Fibroblast of skin of left biceps (primary cell): Measurements from ENCODE around the gene WSCD2.

Source experiments
- DNase-seq, 2 experiments: peaks; one replicate each; pipeline ENCODE4 v3.0.0-alpha.2; 2013; ENCODE audit warnings: low read depth in 2 of 2

WSCD2 gene

DNA sequence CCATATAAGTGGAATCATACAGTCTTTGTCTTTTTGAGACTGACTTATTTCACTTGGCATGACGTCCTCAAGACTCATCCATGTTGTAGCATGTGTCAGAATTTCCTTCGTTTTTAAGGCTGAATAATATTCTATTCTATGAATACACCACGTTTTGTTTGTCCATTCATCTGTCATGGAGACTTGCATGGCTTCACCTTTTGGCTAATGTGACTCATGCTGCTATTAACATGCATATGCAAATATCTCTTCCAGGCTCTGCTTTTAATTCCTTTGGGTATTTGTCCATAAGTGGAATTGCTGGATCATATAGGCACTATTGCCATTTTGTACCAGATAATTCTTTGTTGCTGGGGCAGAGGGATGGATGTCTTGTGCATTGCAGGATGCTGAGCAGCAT, 19.6 kb upstream of the WSCD2 start:
- no peak for DNase-seq

DNA sequence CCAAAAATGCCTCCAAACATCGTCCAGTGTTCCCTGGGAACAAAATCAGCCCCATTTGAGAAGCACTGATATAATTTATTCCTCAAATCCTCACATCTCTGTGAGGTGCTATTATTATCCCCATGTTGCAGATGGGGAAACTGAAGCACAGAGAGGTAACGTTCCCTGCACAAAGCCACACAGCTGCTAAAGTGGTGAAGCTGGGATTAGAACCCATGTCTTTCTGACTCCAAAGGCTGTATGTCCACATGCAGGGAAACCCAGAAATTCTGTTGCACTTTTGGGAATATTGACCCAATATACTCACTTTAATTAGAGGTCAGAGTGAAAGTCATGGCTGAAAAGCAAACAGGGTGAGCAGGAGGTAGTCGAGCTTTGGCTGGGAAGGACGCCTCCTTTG, 19.1 kb upstream of the WSCD2 start:
- DNase-seq: no peak

DNA sequence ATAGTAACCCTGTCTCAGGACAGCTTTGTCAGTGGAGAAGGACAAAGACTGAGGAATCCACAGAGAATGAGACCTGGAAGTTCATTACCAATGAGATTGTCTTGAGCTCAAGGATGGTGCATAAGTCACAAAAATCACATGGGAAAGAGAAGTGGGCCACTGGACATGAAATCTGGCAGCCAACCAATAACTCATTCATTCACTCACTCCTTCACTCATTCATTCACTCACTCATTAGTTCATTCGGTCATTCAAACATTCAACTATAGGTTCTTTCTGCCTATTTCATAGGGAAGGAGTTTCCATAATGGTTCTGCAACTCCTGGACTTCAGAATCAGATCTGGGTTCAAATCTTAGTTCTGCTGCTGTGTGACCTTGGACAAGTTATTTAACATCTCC, 18.2 kb upstream of the WSCD2 start:
- DNase-seq: no peak

DNA sequence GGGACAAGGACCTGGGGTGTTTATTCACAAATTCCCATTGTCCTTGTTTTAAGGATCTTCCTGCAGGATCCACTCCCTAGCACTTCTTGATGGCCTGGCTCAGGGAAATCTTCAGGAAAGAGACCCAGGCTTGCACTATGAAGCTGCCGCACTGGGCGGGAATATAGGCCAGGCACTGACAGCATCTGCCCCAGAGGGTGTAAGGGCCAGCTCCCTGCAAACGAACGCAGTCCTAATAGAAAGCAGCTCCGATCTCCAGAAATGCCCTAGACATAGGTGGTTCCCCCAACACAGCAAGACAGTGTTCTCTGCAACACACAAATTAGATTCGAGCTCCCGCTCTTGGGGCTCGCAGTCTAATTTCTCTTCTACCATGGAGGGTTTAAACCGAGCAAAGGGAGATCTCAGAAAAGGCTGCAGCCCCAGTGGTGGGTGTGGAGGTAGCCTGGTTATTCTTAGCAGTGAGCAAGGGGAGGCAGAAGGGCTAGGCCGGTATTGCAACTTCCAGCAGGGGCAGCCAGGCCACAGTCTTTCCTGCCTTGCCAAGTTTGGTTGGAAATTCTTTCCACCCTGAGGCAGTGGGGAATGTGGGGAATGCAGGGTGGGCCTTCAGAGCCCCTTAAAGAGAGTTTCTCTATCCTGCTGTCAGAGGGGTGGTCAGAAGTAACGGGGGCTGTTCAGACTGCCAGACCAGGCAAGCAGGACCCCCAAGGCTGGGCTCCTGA, 16.1 kb upstream of the WSCD2 start:
- DNase-seq: no peak

DNA sequence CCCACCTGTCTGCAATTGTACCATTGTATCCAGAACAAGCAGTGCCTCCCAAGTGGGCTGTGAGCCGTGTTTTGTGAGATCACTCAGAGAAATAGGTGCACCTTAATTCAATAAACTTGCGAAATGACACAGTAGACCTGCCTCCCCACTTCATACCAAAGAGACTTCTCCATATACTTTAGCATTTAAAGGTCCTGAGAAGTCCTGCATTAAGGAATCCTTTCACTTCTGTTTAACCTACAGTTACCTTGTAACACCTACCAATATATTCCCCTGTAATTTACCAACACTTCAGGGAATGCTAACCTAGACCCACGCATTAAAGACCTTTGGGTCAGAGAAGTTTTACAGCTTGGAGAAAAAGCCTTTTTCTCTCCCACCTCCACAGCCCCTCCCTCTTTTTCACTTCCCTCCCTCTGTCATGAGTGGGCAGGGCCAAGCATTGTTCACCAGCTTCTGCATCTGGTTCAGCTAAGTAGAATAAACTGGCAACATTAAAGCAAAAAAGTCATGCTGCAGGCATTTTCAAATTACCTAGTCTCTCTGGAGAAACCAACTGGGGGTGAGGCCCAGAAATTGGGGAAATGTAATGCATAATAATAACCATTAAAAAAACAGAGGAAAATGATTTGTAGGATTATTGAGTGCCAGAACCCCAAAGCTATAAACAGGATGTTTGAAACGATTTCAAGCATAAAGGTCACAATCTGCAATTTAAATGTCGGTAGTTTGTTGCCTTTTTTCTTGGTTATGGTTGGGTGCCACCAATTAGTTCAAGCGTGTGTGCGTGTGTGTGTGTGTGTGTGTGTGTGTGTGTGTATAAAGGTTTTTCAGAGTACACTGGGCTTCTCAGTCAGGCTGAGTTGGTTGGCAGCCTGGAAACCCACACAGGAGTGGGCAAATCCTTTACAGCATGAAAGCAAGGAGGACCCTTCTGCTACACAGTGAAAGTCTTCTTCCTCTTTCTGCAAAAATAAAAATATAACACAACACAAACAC, 13.7 kb upstream of the WSCD2 start:
- no peak for DNase-seq

DNA sequence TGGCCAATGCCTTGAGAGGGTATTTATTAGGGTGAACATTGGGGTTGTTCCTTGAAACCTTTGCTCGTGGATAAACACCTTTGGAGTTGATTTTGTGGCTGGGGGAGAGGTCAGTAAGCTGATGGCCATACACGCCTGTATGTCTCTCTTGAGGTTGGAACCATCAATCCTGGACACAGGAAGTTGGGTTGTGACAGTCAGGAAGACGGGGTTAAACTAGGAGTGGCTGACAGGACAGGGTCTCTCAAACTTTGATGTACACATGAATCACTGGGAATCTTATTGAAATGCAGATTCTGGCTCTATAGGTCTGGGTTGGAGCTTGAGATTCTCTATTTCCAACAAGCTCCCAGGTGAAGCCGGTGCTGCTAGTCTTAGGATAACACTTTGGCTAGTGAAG, 12.8 kb upstream of the WSCD2 start:
- DNase-seq: no peak

- no peak for DNase-seq
Observed at GRCh38 chr12:108116699-108117098, 12.4 kb upstream of the WSCD2 start.

GRCh38 chr12:108117163-108117849, 11.8 kb upstream of the WSCD2 start:
- DNase-seq: no peak

DNA sequence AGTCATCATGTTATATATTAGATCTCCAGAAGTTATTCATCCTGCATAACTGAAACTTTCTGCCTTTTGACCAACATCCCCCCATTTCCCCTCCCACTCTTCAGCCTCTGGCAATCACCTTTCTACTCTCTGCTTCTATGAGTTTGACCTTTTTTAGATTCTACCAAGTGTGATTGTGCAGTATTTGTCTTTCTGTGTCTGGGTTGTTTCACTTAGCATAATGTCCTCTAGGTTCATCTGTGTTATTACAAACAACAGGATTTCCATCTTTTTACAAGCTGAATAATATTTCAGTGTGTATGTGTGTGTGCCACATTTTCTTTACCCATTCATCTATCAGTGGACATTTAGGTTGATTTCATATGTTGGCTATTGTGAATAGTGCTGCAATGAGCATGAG, 11.2 kb upstream of the WSCD2 start:
- no peak for DNase-seq

- DNase-seq: no peak
Observed at GRCh38 chr12:108119126-108119973, 9.7 kb upstream of the WSCD2 start.

GRCh38 chr12:108119974-108120862, 8.9 kb upstream of the WSCD2 start:
- no peak for DNase-seq

- no peak for DNase-seq
Observed at GRCh38 chr12:108120863-108121165, 8.3 kb upstream of the WSCD2 start.

GRCh38 chr12:108121320-108121719, 7.8 kb upstream of the WSCD2 start:
- no peak for DNase-seq

GRCh38 chr12:108121728-108122471, 7.2 kb upstream of the WSCD2 start:
- DNase-seq: no peak

DNA sequence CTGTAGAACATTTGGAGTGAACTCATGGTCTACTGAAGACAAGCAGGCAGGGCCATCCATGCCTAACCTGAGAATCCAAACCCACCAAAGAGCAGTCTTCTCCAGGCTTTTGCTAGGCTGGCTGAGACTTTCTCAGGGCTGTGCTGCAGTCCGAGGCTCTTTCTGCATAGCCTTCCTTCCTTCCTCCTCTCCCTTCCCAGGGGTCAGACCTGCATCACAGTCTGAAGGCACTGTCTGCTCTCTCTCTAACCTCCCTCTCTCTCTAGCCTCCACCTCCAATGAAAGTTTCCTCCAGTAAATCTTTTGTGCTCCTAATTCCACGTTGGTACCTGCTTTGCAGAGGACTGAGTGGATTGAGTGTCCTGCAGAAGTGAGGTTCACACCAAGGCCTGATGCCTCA, 6.4 kb upstream of the WSCD2 start:
- no peak for DNase-seq

DNA sequence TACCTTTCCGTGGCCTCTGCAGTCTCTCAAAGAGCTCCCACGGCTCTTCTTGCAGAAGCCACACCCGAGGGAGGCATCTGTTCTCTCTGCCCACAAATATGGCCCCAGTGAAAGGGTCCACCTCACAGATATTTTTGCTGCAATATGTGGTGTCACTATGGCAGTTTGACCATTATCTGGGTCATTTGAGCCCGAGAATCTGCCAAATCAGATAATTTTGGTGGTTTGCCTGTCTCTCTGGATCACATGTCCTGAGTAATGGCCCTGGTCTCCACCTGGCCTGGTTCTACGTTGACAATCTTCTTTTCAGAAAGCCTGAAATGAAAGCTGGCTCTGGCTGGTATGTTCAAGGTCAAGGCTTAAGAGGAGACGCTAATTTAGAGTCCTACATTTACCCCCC, 5.7 kb upstream of the WSCD2 start:
- DNase-seq: no peak

- DNase-seq: no peak
Observed at GRCh38 chr12:108125073-108125472, 4.0 kb upstream of the WSCD2 start.

DNA sequence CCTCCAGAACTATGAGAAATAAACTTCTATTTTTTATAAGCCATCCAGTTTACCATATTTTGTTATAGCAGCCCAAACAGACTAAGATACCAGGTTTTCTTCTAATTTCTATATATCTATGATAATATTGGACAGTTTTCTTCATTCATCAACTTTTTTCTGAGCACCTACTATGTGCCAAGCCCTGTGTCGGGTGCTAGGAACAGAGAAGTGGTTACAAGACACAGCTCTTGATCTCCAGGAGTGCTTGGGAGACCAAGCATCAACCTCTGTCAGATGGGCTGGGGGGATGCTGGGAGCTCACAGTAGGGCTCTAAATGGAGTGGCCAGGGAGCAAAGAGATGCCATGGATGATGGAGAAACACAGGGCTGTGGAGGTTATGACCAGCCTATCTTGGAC, 2.9 kb upstream of the WSCD2 start:
- no peak for DNase-seq

GRCh38 chr12:108126990-108127501, 2.0 kb upstream of the WSCD2 start:
- DNase-seq: no peak

DNA sequence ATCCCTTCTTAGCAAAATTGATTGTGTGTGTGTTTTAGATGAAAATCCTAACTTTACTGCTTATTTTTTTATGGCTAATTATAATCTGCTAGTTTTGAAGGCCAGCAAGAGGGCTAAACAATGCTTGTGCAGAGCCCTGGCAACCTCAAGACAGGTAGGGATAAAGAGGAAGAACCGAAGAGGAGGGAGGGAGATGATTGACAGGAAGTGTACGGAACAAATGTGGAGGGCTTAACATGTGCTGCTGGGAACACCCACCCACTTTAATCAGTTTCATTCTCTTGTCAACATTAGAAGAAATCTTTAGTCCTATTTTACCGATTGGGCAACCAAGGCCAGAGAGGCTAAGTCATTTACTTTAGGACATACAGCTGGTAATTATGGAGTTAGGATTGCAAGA, 1.4 kb upstream of the WSCD2 start:
- no peak for DNase-seq
